Endodermal cell (in vitro differentiated cells): ENCODE results near the gene AVP. TPM values are rescaled to one million over a fixed set of nuclear protein-coding genes. Genes with fewer than 3 reads are reported as not detected.

Source experiments
- DNase-seq: peaks from one replicate; pipeline ENCODE4 v3.0.0-alpha.2; 2017
- H3K27ac ChIP-seq: 2 replicates; pipeline ENCODE4 v1.5.1; 2013; ENCODE audit warnings: mild to moderate bottlenecking, low read depth, low read length, moderate library complexity
- H3K27me3 ChIP-seq: 2 replicates; pipeline ENCODE4 v1.6.1; 2013; ENCODE audit warnings: mild to moderate bottlenecking, low read length, moderate library complexity; ENCODE audit not compliant: insufficient read depth, control insufficient read depth, poor library complexity, severe bottlenecking
- H3K36me3 ChIP-seq: 2 replicates; pipeline ENCODE4 v1.7.0; 2013; ENCODE audit warnings: mild to moderate bottlenecking, low read length, moderate library complexity; ENCODE audit not compliant: control insufficient read depth, insufficient read depth
- H3K4me1 ChIP-seq: one replicate; pipeline ENCODE4 v1.7.0; 2013; ENCODE audit warnings: low read length; ENCODE audit not compliant: control insufficient read depth, insufficient read depth
- H3K4me3 ChIP-seq: 2 replicates; pipeline ENCODE4 v1.5.1; 2013; ENCODE audit warnings: mild to moderate bottlenecking, low read length, moderate library complexity
- H3K9ac ChIP-seq: 2 replicates; pipeline ENCODE4 v1.6.1; 2013; ENCODE audit warnings: mild to moderate bottlenecking, low read length, moderate library complexity; ENCODE audit not compliant: poor library complexity, severe bottlenecking; ENCODE audit errors: extremely low read depth
- H3K9me3 ChIP-seq: 2 replicates; pipeline ENCODE4 v1.6.1; 2013; ENCODE audit warnings: mild to moderate bottlenecking, low read length, moderate library complexity; ENCODE audit not compliant: control insufficient read depth
- H3K27ac Mint-ChIP-seq: 2 replicates; pipeline ENCODE4 v1.8.0; 2020; ENCODE audit warnings: mixed read lengths
- H3K27me3 Mint-ChIP-seq: 2 replicates; pipeline ENCODE4 v1.8.0; 2021; ENCODE audit warnings: mild to moderate bottlenecking, mixed read lengths; ENCODE audit not compliant: insufficient read depth
- H3K36me3 Mint-ChIP-seq: 2 replicates; pipeline ENCODE4 v1.8.0; 2020; ENCODE audit warnings: low read depth, mixed read lengths
- H3K4me1 Mint-ChIP-seq: 2 replicates; pipeline ENCODE4 v1.8.0; 2020; ENCODE audit warnings: mixed read lengths
- H3K4me3 Mint-ChIP-seq: 2 replicates; pipeline ENCODE4 v1.8.0; 2020; ENCODE audit warnings: mild to moderate bottlenecking, moderate library complexity, mixed read lengths
- H3K9me3 Mint-ChIP-seq: 2 replicates; pipeline ENCODE4 v1.8.0; 2020; ENCODE audit warnings: mild to moderate bottlenecking, mixed read lengths
- CTCF ChIP-seq: fragments of 200-600 bp; sonication (generic); conservative IDR thresholded peaks from 2 replicates; pipeline ENCODE4 v1.5.0; 2021; ENCODE audit warnings: antibody characterized with exemption, mild to moderate bottlenecking
- WGBS, 2 experiments: methylation state at CpG; one replicate each; pipeline versions ENCODE4 v1.1.5 to v1.1.7; 2013; ENCODE audit warnings: missing lambda C conversion rate in 2 of 2, mixed read lengths in 1 of 2; ENCODE audit not compliant: insufficient coverage in 1 of 2, insufficient read length in 1 of 2; 5-methylcytosine and 5-hydroxymethylcytosine counted together
- total RNA-seq, 2 donors: library from RNA; stranded (reverse); fragmentation: NEBNext Ultra II Directional in 1 of 2; extraction: Animal tissue kit (Norgen Biotek cat#: 25700) in 1 of 2; gene quantifications; 2 replicates in 1 of 2; 3 replicates in 1 of 2; pipeline ENCODE4 v1.2.1, GENCODE V29; 2021

AVP gene
- total RNA-seq, 2 donors from 2014 or later: not detected

GRCh38 chr20:3130051-3130600, 45.6 kb upstream of the AVP start:
- no peak overlapping the region for H3K27ac ChIP-seq
- Mint-ChIP-seq H3K4me1 (no peaks in the 10 kb centered on the region), H3K36me3 (peaks cover 19% of the 10 kb centered on the region), H3K27ac (no peak overlapping the region), H3K9me3 (peaks cover 26% of the 10 kb centered on the region), H3K4me3 (no peak overlapping the region), H3K27me3 (no peaks in the 10 kb centered on the region)
- no peak overlapping the region for H3K4me3 ChIP-seq
- peaks cover 12% of the 10 kb centered on the region for H3K36me3 ChIP-seq
- no peak for TF ChIP-seq CTCF
- no peak for DNase-seq
- H3K9me3 ChIP-seq: peaks cover 16% of the 10 kb centered on the region
- H3K27me3 ChIP-seq: no peaks in the 10 kb centered on the region
- 85 to 91% methylated on average over 2 of the region's 2 CpGs for WGBS, 2 experiments
- no peaks in the 10 kb centered on the region for H3K4me1 ChIP-seq
- H3K9ac ChIP-seq: no peak overlapping the region

GRCh38 chr20:3129094-3129493, 44.6 kb upstream of the AVP start:
- Mint-ChIP-seq H3K4me3 (no peak overlapping the region), H3K9me3 (peaks cover 37% of the 10 kb centered on the region), H3K27me3 (no peaks in the 10 kb centered on the region), H3K4me1 (no peaks in the 10 kb centered on the region), H3K36me3 (peaks cover 27% of the 10 kb centered on the region), H3K27ac (no peak overlapping the region)
- Histone ChIP-seq H3K4me1 (no peaks in the 10 kb centered on the region), H3K27ac (no peak overlapping the region), H3K9ac (no peak overlapping the region), H3K4me3 (no peak overlapping the region), H3K9me3 (peaks cover 21% of the 10 kb centered on the region), H3K36me3 (peaks cover 12% of the 10 kb centered on the region), H3K27me3 (no peaks in the 10 kb centered on the region)
- DNase-seq: no peak
- WGBS, 2 experiments: 94 to 96% methylated on average over 4 of the region's 4 CpGs
- no peak for TF ChIP-seq CTCF

DNA sequence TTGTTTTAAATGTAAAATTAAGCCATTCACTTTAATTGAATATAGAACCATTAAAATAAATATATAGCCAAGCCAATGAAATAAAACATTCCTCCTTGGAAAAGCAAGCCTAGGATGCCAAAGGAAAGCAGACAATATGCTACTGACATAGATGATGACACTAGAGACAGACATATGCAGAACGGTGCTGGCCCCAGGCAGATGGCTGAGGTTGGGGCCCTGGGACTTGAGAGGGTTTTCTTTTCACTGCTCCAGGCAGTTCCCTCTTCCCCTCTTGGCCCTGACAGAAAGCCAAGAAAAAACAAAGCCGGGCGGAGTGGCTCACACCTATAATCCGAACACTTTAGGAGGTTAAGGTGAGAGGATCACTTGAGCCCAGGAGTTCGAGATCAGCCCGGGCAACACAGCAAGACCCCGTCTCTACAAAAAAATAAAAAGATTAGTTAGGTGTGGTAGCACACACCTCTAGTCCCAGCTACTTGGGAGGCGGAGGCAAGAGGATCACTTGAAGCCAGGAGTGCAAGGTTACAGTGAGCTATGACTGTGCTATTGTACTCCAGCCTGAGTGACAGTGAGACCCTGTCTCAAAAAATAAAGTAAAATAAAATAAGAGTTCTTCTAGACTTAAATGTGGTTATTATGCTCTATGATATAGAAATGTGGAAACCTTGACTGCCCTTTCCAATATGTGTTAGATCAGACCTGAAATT, 43.9 kb upstream of the AVP start:
- Histone ChIP-seq H3K27me3 (no peaks in the 10 kb centered on the region), H3K9ac (no peak overlapping the region), H3K4me1 (no peaks in the 10 kb centered on the region), H3K36me3 (peaks cover 15% of the 10 kb centered on the region), H3K4me3 (no peak overlapping the region), H3K9me3 (peaks cover 28% of the 10 kb centered on the region), H3K27ac (no peak overlapping the region)
- DNase-seq: no peak
- no peaks in the 10 kb centered on the region for H3K4me1 Mint-ChIP-seq
- peaks cover 34% of the 10 kb centered on the region for H3K36me3 Mint-ChIP-seq
- H3K27ac Mint-ChIP-seq: no peak overlapping the region
- no peak for TF ChIP-seq CTCF
- 86 to 91% methylated on average over 8 of the region's 8 CpGs for WGBS, 2 experiments
- peaks cover 2% of the 10 kb centered on the region for H3K27me3 Mint-ChIP-seq
- no peak overlapping the region for H3K4me3 Mint-ChIP-seq
- peaks cover 43% of the 10 kb centered on the region for H3K9me3 Mint-ChIP-seq
